NCI-H146 (cell line): ENCODE data around the gene IFT27.

Experiments used
- DNase-seq: peaks from one replicate; lab custom pipeline; 2025; lab: John Stamatoyannopoulos, UW

The IFT27 gene, protein sequence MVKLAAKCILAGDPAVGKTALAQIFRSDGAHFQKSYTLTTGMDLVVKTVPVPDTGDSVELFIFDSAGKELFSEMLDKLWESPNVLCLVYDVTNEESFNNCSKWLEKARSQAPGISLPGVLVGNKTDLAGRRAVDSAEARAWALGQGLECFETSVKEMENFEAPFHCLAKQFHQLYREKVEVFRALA

DNA sequence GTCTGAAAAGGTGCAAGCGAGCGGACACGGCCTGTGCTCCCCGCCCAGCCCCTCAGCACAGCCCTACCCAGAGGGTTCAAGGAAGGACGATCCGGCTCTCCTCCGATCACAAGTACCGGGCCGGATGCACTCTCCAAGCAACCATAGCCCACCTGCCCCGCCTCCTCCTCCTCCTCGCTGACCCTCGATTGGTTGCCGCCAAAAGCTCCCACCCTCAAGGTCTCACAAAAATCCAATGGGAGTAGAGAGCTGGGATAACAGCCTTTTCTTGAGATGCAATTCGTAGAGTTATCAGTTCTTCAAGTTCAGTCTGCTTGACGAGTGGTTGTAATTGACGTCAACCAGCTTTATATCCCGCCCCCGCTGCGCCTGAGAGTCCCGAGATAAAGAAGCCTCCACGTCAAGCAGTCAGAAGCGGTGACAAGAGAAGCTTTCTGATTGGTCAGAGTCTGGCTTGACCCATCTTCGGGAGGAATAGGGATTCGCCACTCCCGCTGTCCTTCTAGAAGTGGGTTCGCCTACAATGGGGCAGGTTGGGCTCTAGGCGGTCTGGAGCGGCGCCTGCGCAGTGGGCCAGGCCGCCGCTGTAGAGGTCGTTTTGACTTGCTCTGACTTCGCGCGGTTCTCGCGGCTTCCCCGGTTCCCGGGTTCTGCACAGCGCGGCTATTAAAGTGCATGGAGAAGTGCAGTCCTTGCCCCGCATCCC is at the start of gene IFT27:
TSS of gene IFT27 (minus strand) at position 156 of the 706 bp plus-strand sequence. CDS start 412 bp downstream, outside the sequence.
- peak; percentile 37 for DNase-seq

DNA sequence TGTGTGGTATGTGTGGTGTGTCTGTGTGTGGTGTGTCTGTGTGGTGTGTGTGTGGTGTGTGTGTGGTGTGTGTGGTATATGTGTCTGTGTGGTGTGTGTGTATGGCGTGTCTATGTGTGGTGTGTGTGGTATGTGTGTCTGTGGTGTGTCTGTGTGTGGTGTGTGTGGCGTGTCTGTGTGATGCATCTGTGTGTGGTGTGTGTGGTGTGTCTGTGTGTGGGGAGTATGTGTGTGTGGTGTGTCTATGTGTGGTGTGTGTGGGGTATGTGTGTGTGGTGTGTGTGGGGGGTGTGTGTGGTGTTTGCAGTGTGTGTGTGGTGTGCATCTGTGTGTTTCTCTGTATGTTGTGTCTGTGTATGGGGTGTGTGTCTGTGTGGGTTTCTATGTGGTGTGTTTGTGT is 48.7 kb upstream of the IFT27 start:
- DNase-seq, result no peak

DNA sequence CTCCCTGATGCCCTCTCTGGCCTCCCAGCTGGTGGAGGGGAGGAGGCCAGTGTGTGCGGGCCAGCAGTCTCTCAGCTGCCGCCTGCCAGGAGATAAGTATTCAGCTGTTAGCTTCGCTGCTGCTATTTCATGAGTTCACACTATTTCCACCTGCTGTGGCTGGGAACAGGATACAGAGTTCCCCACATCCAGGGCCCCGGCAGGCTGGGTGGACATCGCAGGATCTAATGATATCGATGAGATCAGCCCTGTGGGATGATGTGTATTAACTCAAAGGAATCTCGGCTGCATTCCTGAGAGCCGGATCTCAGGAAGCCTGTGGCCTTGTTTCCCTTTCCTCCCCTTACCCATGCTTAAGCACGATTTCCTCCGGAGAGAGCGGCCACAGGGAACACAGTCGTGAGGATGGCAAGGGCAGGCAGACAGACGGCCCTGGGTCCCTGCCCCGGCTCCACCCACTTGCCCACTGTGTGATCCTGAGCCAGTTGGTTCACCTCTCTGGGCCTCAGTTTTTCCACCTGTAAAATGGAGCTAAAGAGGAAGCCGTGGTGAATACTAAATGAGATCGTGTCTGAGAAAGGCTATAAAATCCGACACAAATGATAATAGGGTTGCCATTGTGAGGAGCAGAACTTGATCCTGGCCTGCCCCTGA is 47.4 kb upstream of the IFT27 start:
- no peak for DNase-seq

DNA sequence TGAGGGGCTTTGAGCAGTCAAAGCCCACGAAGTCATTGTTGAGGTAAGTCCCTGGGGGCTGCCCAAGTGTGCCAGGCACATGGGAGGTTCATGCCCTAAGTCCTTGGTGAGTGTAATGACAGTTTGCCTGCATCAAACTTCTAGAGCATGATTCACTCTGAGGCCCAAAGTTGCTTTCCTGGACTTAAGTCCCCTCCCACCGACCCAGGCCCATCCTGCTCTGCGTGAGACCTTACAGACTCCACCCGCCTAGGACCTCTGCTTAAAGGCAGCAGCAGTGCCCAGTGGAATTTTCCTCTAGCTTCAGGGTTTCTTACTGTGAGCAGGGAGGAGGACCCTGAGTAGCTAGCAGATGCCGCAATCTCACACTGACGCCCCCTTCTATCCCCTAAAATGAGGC is 46.7 kb upstream of the IFT27 start:
- no peak for DNase-seq

DNA sequence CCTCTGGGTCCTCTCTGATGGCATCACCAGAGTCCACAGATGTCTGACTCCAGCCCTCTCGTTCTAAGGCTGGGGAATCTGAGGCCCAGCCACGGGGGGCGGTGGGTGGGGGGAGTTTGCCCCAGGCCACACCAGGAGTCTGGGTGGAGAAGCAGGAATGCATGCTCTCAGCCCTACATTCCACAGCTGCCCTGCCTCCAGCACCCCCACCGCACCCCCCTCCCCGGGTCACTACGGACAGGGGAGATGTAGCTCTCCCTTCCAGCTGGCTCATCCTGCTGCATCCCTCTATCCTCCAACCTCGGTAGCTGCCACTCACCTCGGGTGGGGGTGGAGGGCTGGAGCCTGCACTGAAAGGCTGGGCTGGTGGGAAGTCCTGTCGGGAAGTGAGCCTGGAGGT is 43.2 kb upstream of the IFT27 start:
- DNase-seq, result no peak

DNA sequence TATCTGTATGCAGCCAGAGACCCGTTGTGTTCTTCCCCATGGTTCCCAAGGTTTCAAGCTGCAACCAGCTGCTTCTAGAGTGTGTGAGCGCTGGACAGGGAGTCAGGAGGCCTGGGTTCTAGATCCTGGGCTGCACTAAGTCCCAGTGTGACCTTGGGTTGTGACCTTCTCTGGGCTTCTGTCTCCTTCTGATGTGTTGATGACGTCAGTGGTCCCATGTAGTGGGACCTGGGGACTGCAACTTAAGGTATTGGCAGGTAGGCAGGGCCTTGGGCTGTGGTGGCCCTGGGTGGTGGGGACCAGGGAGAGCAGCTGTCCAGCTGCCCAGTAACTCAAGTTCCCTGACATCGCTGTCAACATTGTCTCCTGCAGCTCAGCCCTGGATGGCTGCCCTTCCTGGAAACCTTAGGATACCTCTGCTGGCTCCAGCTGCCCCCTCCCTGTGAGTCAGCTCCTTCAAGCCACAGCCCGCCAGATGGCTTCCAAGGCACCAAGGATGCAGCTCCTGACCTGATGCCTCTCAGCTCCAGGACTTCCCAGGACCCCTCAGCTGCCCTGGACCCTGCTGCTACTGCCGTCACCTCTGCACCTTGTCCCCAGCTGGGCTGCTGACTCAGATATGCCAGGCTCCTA is 42.2 kb upstream of the IFT27 start:
- DNase-seq, result no peak

DNA sequence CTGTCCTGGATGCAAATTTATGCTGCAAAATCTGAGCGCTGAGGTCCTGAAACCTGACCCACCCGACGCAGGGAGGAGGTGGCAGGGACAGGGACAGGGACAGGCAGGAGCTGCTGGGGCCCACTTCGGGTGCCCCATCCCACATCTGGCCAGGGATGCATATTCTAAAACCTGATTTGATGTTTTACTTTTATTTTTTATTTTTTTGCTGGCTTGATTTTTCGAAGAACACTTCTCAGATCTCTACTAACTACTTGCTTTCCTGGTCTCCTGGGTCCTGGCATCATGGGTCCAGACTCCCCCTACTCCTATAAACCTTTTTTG is 41.6 kb upstream of the IFT27 start:
- no peak for DNase-seq

DNA sequence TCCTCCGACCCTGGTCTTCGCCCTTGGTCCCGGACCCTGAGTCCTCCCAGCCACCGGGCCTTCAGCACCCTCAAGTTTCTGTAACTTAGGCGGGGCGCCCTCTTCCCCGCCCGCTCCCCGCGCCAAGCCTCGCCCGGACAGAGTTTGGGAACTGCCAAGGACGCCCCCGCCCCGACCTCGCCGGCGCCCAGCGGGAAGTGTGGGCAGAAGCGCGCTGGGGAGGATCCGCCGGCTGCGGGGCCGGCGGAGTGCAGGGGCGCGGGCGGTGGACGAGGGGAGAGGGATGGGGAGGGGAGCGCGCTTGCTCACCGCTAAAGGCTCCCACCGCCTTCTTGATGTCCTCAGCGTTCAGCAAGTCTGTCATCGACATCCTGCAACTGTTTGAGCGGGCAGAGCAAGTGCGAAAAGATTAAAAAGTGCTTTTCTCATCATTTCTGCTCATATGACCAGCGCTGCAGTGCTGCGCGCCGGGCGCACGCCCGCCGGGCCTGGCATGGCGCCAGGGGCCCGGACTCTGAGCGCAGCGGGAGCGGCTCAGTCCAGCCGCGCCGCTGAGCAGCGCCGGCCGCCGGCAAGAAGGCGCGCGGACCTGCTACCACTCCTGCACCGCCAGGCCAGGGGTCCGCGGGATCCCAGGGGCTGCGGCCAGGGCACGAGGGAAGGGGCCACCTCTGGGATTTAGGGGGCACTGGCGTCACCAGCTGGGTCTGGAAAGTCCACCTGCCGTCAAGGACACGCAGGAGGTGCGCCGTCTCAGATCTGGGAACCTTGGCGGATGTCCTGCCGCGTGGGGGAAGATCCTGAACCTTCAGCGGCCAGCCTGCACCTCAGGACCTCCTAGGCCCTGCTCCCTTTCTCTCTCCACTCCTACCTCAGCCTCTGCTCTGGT is 41.0 kb upstream of the IFT27 start, which contains the start of gene PVALB:
TSS of gene PVALB (minus strand) at position 400 of the 889 bp plus-strand sequence. CDS start at position 370, 30 bp downstream.
- DNase-seq, result peak; percentile 9

DNA sequence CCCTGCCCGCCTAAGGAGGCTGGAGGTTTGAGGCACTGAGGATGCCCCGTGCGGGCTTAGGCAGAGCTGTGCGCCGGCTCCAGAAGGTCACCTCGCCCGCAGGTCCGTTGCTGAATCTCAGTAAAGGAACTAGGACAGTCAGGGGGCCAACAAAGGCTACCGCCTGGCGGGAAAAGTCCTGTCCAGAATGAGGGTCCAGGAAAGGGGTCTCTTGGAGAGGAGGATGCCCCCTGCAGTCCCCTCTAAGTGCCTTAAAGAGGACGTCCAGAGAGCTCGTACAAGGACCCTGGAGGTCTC is 40.4 kb upstream of the IFT27 start:
- DNase-seq, result no peak

DNA sequence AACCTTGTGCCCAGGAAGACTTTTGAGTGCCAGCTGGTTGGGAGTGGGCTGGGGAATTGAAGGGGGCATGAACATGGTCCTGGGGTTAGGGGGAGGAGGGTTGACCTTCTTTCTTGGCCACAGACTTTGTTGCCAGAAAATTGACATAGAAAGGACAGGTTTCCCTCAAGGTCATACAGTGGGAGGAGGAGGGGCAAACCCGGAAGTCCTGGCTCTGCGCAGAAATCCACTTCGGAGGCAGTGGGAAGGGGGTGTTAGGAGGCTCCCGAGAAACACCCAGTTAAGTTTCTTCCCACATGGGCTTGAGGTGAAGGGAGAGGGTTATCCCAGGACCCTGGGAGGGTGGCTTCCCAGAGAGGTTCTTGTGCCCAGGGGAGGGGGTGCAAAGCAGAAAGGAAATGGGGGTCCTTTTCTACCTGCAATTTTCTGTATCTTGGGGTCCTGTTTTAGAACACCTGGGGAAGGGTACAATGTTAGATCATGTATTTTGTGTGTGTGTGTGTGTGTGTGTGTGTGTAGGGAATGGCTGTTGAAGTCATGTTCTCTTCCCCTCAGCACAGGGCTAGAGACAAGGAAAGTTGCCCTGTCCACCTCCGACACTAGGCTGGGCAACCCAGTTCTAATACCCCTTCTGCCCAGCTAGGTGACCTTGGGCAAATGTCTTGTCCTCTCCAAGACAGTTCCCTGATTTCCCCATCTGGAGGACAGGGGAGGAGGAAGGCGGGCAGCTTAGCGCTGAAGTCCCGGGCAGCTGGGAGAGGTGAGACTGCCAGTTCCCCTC is 39.8 kb upstream of the IFT27 start:
- DNase-seq, result no peak

DNA sequence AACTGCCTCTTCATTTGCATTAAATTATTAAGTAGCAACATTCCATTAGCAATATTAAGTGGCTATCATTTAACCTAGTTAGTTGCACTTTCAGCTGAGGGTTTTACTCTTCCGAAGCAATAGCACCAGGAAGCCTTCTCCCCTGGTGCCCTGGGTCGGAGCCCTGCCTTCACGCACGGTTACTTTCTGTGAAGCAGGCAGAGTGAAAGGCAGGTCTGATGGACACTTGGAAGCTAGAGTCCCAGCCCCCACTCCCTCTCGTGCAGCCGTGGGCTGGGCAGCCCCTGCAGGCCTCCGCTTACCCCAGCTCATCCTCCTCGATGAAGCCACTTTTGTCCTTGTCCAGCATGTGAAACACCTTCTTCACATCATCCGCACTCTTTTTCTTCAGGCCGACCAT is 38.9 kb upstream of the IFT27 start:
- DNase-seq, result no peak

DNA sequence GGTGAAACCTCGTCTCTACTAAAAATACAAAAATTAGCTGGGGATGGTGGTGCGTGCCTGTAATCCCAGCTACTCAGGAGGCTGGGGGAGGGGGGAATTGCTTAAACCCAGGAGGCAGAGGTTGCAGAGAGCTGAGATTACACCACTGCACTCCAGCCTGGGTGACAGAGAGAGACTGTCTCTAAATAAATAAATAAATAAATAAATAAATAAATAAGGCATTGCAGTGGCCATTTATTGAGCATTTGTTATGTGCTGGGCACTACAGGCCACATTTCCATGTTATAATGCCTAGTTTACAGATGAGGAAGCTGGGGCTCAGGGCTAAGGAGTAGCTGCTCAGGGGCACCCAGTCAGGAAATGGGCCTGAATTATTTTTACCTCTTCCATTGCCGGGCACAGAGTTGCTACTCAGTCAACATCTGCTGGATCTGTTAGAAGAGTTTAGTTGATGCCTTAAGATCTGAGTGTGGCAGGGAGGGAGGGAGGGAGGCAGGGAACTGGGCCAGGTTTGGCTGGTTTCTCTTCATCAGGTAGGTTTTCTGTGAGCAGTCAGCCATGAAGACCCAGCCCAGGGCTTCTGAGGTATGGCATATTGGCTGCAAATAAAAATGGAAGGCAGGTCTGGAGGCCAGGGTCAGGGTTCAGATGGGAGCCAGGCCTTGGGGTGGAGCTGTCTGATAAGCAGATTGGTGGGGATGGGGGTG is 35.3 kb upstream of the IFT27 start:
- DNase-seq, result no peak

DNA sequence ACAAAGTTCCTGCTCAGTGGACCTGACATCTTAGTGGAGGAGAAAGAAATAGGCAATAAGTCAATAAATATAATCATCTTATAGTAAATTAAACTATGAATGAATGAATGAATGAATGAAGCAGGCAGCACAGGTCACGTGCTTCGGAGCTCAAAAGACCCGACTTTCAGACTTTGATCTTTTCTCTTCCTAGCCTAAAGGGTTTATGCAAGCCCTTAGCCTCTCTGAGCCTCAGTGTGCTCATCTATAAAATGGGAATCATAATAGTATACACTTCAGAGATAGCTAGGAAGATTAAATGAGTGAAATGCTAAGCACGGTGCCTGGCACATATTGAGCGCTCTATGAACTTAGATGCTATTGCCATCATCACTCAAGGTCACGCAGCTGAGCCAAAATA is 33.4 kb upstream of the IFT27 start:
- no peak for DNase-seq

DNA sequence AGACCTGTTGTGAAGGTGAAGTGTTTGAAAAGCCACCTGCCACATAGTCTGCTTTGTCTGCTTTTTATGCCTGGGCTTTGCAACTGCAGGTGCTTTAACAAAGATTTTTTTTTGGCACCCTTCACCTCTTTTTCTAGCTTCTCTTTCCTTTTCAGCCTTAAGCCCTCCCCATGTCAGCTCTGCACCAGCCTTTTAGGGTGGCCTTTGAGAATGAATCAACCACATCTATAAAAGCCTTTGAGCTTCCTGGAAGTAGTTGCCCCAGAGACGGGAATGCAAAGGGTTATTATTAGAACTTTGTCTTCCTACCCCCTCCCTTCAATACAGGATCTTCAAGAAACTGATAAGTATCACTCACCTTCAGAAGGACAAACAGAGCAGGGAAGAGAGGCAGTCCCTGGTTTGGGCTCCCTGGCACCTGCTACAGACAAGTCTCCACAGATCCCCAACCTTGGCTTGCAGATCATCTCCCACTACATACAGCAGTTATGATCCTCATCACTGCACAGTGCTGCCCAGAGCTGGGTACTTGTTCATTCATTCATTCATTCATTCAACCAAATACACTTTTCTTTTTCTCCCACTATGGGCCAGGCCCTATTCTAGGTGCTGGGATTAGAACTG is 32.9 kb upstream of the IFT27 start:
- DNase-seq, result peak; percentile 4

DNA sequence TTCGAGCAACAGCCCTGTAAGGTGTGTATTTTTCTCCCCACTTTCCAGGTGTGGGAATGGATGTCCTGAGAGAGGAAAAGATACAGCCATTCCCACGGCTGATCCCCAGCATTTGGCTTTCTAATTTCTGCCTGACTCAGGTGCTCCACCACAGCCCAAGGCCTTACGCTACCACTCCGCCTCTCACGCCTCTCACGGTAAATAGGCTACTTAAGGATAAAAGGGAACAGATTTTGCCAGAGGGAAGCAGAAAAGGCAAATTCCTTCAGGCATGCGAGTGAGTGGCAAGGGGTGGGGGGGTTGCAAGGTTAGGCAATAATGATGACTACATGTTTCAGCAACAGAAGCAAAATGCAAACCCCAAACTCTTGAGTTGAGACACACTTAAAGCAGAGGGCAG is 31.7 kb upstream of the IFT27 start:
- DNase-seq, result no peak

DNA sequence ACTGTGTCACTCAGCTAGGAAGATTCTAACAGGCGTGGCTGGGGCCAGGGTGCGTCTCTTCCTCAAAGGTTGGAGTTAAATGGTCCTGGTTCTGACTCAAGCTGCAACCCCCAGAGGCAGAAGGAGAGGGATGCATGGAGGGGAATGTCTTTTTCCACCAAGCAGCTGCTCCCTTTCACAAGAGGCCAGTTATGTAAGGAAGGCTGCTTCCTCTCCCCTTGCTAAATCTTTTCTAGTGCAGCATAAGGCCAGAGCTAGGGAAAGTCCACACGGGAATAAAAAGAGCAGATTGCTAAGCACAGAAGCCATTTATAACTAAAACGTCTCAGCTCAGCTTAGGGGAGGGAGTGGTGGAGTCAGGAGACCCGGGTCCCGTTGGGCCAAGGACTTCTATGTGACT is 30.9 kb upstream of the IFT27 start:
- DNase-seq, result no peak

DNA sequence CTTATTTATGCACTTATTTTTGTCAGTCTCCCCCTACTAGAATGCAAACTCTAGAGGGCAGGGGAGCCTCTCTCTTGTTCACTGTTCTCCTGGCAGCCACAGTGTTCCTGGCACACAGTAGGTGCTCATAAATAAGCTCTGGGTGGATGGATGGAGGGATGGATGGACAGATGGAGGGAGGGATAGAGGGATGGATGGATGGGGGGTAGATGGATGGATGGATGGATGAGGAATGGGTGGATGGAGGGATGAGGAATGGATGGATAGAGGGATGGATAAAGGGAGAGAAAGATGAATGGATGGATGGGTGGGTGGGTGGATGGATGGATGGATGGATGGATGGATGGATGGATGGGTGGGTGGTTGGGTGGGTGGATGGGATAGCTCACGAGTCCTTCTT is 27.4 kb upstream of the IFT27 start:
- no peak for DNase-seq

DNA sequence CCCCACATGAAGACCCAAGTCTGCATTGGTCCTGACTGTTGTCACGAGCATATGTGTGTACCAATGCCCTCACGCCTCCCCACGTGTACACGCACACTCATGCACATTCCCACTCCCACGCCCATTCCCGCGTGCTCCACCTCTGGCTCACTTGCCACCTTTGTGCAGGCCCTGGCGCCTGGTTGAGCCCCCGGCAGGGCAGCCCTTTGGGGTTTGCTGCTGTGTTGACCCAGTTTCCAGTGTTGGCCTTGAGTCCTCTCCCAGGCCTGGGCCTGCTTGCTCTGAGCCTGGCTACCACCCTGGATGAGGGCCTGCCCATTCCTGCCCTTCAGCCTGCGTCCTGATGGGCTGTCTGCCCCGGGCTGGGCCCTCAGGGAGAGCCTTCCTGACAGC is 22.8 kb upstream of the IFT27 start:
- no peak for DNase-seq

DNA sequence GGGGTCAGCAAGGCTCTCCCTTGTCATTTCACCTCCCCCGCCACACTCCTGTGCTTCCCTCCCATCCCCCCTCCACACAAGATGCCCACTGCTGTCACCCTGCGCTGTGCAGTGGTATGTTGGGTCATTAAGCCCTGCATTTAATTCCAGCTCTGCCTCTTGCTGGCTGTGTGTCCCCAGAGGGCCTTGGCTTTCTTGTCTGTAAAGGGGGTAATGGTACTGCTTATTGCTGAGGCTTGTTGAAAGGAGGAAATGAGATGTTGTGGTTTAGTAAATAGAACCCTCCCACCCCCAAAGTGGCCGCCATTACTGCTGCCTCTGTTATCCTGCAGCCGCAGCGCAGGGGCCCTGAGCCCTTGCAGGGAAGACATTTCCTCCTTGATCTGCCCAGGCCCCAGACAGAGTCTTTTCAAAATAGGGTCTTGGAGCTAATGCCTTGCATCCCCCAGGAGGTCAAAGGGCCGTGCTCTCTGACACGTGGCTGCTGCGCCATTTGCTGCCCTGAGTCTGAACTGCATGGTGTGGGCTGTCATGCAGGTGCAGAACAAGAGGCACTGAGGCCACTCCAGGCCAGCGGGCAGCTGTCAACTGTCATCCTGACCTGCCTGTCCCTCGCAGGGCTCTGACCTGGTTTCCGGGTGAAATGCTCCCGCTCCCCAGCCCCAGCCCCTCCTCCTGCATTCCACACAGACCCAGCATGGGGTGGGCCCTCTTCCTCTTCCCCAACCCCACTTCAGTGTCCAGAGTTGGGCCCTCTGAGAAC is 22.2 kb upstream of the IFT27 start:
- no peak for DNase-seq

DNA sequence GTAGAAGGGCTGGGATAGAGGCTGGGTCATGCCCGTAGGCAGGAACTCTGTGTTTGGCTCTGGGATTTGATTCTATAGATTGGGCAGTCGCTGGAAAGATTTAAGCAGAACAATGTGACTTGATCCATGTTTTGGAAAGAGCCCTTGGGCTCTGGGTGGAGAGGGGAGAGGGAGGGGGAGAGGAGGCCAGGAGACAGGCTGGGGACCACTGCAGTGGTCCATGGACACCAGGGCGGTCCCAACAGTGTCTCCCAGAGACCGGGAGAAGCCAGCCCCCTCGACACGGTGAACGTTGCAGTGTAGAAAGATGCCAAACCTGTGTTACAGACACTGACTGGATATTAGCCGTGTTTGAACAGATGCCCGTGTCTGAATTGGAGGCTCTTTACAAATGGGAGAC is 21.5 kb upstream of the IFT27 start:
- no peak for DNase-seq
